LHCN-M2 (cell line): ENCODE data around the gene SUCLA2. TPM values are rescaled to one million over a fixed set of nuclear protein-coding genes. Genes with fewer than 3 reads are reported as not detected.
"Not testable (repeated sequence)": the region's sequence is repeated elsewhere in the genome, so short reads cannot be mapped to it uniquely, and the experiment has no call there.

Experiments
- DNase-seq: peaks from one replicate; pipeline ENCODE4 v3.0.0-alpha.2; 2012; ENCODE audit warnings: low read depth
- total RNA-seq: library from RNA; depleted of rRNA; stranded (reverse); fragments of >200 nt; gene quantifications from 2 replicates; pipeline ENCODE4 v1.2.3, GENCODE V29; 2014

SUCLA2 gene
- total RNA-seq, 1 experiment from 2014 or later, result 63.3 TPM

DNA sequence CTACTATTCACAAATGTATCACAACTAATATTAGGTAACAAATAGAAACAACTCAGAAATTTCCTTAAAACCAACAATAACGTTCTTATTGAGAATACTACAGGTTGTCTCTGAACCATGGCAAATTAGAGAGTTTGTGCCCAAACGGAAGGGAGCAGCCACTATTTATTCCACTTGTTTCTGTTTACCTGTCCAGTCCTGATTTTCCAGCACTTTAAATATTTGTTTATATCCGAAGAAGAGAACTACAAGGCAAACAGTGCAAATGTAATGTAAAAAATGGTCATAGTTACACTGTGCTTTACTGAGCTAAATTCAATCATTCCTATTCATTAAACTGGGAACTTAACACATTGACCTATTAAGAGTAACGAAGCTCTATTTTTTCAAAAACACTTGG lies 9.2 kb downstream of the SUCLA2 start:
- DNase-seq, result no peak

DNA sequence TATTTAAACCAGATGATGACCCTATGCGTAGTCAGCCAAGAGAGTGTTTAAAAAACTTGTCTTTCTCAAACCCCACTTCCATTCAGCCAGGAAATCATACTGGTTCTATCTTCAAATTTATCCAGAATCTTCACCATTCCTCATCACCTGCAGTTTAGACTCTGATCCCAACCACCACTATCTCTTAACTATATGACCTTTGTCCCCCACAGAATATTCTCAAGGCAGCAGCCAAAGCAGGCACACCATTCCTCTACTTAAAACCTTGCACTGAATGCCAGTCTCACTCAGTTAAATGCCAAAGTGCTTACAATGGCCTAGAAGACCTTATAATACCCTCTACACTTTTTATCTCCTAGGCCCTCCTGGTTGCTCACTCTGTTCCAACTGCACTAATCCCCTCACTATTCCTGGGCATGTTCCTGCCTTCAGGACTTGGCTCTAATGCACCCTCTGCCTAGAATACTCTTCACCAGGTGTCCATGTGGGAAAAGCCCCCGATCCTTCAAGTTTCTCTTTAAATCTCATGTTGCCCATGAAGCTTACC lies 10.1 kb downstream of the SUCLA2 start:
- no peak for DNase-seq

DNA sequence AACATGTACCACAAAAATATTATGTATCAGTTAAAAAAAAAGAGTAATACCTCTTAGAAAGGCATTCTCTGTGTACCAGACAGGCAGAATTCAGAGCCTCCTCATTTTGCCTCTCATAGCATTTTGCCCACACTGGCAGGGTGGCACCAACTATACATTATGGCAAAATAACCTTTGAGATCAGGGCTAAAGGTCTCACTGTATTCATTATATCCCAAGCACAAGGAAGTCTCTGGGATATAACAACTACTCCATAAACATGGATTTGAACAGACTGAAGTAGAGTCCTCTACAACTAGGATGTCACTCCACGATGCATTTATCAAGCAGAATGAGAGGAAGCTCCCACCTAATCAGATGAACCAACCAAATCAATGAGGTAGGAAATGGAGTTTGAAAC lies 10.6 kb downstream of the SUCLA2 start:
- DNase-seq, result no peak

DNA sequence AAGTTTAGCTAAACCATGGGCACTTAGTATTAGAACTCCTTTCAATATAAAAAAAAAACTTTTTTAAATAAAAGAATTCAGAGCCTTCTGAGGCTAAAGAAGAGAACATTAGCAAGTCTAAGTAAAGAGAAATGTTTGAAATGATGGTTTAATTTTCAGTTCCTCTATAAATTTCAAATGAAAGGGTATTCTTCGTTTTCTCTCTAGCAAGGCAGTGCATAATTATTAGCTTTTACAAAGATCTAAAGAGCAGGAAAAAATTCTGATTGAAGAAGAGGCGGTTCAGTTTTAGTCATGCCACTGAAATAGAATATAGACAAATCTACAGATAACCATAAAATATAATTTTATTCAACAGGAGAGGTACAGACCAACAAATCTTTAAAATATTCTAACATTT lies 18.0 kb downstream of the SUCLA2 start:
- DNase-seq, result no peak

DNA sequence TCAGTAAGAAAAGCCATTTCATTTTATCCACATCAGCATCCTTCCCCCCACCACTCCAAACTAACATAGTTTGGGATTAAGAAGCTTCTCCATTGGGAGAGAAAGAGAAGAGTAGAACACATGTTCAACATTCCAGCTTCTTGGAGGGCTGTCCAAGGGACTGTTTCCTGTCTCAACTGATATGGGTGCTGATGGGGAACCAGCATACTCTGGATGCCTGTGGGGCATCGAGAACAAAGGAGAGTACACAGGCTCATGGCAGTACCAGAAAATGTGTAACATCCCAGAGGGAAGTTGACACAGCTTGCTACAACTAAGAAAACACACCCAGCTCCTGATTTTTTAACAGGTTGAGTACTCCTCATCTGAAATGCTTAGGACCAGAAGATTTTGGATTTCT lies 24.7 kb downstream of the SUCLA2 start:
- no peak for DNase-seq

DNA sequence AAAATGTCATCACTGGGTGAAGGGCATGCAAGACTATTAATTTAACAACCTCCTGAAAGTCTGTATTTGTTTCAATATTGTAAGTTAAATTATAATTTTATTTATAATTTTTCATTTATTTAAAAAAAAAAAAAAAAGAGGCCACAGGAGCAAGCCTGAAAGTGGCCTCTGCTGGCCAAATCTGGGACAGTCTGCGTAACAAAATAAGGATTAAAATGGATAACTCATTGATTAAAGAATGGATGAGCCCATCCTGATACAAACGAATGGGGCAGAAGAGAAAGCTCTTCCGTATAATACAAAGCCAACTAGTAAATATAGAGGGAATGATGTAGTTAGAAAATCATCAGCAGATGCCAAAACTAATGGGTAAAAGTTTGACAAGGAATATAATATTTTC lies 36.2 kb downstream of the SUCLA2 start:
- DNase-seq, result no peak

DNA sequence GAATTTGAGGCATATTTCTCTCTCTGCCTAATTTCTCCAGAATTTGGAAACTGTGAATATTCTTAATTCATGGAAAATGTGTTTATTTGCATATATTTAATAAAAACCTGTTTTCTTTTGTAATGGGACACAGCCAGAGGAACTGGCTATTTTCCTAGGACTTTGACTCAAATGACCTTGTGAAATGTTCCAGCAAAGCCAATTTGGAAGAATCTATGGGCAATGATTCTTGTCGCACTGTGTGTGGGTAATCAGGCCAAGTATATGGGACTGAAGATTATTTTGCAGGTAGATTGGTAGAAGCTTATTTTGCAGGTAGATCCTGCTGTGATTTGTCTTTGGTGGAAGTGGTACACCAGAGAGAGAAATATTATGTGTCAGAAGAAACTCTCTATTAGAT lies 38.8 kb downstream of the SUCLA2 start:
- no peak for DNase-seq

DNA sequence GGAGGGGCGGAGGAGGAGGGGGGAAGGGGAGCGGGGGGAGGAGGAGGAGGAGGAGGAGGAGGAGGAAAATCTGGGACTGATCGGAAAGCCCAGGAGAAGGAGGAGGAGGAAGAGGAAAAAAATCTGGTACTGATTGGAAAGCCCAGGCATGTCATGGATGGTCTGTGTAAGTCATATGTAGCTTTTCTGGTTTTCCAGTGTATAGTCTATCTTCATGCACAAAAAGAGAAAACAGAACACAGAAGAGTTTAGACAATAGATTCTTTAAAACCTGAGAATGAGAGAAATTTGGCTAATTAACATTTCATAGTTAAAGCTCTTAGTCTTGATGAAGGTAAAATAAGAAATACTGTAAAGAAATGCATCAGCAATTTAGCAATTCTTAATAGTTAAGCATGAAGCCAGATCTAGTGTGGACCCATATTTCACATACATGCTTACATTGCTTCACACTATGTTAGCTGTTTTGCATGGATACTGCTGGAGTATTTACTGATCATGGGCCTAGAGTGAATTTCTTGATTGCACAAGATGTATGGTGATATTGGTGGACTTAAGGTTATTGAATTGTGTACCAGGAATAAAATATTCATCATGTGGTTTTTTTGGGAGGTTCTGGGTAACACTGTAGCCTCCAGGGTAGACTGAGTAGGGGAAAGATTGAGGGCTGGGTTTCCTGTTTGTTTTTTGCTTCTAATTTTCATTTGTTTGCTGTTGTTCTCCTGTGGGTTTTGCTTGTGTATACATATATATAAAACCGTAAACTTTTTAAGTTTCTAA lies 41.4 kb downstream of the SUCLA2 start:
- no peak for DNase-seq

DNA sequence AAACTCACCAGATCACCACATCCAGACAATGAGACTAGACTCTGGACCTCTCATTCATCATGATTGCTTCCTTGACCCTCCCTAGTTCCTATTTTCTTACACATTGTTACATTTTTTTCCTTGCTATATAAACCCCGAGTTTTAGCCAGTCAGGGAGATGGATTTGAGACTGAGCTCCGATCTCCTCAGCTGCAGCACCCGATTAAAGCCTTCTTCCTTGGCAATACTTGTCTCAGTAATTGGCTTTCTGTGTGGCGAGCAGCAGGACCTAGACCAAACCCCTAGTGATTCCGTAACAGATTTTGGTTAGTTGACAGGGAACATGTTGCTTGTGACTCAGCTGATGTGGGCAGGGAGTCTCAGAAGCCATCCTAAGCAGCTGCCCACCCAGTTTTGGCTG lies 44.0 kb downstream of the SUCLA2 start:
- DNase-seq, result no peak

DNA sequence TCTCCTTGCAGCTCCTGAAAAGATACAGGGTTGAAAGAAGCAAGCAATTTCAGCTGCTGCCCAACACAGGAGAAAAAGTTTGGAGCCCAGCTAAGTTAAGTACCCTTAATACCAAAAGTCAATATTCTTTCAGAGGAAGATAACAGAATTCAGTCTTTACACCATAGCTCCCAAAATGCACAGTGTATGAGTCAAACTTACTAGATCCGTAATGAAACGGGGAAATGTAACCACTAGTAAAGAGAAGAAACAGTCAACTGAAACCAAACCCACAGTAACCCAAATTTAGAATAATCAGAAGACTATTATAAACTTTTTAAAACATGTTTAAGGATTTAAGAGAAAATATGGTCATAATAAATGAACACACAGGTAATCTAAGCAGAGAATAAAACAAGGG lies 45.2 kb downstream of the SUCLA2 start:
- no peak for DNase-seq

DNA sequence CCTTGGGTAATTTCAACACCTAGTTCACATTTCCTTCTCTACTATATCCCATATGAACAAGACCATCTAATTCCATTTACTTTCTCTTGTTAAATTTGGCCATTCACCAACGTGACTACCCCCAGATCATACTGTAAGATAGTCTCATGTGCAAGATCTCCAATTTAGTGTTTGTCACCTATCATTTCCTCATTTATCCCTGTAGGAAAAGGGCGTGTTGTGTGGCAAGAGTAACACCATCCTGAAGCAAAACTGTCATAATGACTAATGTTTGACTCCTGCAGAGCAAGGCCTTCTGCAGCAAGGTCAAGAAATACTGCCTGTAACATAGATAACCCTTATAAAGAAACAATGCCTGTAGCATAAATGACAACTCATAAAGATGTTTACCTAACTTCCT lies 51.3 kb downstream of the SUCLA2 start:
- no peak for DNase-seq

DNA sequence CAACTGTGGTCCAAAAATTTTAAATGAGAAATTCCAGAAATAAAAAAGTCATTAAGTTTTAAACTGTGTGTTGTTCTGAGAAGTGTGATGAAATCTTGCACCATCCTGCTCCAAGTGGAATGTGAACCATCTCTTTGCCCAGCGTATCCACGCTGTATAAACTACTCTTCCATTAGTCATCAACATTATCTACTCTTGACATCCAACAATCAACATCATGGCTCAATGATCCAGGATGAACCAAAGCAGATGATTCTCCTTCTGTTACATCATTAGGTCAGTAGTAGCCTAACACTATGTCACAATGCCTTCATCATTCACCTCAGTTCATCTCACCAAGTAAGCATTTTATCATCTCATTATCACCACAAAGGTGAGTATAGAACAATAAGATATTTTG lies 55.3 kb downstream of the SUCLA2 start:
- peak; percentile 40 for DNase-seq

DNA sequence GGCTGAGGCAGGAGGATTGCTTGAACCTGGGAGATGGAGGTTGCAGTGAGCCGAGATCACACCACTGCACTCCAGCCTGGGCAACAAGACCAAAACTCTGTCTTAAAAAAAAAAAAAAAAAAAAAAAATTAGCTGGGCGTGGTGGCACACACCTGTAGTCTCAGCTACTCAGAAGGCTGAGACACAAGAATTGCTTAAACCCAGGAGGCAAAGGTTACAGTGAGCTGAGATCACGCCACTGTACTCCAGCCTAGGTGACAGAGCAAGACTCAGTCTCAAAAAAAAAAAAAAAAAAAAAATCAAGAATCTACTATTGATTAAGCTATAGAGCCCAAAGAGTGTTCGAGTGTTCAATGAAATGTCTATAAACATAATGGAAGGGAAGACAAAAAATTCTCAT lies 55.9 kb downstream of the SUCLA2 start:
- not testable (repeated sequence) for DNase-seq

DNA sequence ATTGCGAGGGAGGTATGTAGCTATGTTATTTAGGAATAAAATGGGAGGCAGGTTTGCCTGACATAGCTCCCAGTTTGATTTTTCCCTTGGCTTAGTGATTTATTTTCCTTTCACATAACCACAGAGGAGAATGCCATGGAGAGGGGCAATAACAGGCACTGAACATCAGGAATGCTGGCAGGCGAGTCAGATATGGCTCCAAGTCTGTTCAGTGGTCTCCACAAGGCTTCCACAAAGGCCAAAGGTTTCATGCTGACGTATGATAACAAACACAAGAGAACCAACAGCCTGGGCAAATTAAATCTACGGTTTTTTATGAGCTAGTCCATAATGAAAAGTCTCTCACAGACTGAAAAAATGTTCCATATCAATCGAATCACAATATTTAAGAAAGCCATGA lies 66.7 kb downstream of the SUCLA2 start:
- DNase-seq, result peak; percentile 49

DNA sequence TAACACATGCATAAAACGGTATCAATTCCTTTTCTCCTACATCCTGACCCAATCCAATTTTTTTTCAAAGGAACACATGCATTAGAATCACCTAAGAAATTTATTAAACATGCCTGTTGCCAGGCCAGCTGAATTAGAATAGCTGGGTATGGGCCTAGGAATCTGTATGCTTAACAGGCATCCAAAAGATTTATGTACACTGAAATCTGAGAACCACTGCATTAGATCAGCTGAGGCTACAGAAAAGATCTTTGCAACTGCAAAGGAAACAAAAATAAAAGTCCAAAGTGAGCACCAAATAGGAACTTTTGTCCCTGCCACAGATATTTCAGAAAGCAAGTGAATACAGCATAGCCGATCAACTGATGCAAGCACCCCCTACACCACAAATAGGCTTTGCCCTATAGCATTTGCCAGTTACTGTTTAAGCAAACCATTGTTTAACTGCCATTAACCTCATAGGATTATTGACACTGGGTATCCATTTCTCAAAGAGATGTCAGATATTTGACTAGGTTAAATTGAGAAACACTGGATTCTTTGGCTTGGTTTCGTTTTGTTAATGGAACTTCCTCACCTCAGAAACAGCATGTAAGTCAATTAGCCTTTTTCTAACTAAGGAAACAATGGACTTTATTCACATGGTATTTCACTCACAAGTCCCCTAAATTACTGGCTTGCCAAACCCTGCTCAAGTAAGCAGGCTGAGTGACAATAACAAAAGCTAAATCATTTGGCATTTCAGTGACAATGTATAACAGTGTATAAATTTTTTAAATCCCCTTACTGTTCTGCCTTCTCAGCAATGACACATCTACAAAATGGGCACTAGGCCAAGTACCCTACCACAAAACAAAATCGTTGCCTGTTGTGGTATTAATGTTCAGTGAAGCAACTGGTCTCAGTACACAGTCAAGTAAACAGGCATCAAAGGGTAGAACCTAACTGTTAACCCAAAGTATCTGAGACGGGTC lies 67.8 kb downstream of the SUCLA2 start:
- DNase-seq, result peak; percentile 83

DNA sequence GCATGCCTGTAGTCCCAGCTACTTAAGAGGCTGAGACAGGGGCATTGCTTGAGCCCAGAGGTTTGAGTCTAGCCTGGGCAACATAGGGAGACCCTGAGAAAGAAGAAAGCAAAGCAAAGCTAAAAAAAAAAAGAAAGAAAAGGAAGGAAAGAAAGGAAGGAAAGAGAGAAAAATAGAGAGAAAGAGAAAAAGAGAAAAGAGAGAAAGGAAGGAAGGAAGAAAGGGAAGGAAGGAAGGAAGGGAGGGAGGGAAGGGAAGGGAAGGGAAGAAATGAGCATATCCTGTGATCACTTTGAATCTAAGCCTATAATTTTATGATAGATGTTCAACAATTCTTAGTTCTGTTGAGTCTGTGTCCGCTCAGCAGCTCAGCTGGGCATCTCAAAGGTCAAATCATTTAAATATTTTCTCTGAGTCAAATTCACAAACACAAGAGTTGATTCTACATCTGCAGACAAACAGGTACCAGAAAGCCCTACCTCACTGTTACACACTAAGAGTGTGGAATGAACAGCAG lies 70.4 kb downstream of the SUCLA2 start:
- DNase-seq, result no peak

DNA sequence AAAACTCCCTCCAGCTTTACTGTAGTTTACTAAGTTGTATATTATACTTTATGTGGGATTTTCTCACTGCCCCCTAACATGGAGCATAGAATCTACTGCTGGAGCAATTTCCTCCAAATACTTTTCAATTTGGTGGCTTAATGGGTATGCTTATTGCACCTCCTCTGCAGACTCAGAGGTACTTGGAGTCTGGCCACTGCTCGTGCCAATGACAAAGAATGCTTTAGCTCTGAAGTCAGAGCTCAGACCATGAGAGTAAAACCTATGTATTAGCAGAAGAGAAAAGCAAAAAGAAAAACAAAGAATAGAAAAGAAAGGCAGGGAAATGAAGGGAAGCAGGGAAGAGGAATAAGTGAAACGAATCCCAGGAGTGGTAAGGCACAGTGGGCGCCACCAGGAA lies 71.9 kb downstream of the SUCLA2 start:
- no peak for DNase-seq

DNA sequence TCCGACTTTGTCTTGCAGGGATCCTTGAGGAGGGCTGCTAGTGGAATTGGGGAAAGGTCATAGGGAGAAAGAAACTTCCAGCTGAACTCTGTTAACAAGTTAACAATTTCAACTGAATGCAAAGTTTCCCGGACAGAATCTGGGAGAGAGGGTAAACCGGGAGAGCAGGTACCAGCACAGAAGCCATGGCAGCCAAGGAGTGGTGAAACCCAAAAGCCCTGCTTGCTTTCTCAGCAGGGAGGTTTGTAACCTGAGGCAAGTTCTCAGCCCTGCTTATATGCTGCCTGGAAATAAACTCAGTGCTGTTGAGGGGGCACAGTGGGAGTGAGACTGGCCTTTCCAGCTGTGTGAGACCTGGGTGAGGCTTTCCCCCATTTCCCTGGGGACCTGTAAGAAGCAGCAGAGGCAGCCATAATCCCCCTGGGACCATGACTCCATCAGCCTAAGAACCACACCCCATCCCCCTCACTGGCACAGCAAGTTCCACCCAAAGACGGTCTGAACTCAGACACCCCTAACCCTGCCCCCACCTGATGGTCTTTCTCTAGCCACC lies 84.0 kb downstream of the SUCLA2 start:
- DNase-seq, result no peak

DNA sequence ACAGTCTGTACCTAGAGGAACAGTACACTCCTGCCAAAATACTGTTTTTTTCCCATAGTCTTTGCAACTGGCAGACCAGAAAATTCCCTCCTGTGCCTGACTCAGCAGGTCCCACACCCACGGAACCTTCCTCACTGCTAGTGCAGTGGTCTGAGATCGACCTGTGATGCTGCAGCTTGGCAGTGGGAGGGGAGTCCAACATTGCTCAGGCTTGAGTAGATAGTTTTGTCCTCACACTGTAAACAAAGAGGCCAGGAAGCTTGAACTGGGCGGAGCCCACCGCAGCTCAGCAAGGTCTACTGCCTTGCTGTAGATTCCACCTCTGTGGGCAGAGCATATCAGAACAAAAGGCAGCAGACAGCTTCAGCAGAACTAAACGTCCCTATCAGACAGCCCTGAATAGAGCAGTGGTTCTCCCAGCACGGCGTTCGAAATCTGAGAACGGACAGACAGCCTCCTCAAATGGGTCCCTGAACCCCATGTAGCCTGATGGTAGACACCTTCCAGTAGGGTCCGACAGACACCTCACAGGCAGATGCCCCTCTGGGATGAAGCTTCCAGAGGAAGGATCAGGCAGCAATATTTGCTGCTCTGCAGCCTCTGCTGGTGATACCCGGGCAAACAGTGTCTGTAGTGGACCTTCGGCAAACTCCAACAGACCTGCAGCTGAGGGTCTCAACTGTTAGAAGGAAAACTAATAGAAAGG lies 92.7 kb downstream of the SUCLA2 start:
- DNase-seq, result no peak

DNA sequence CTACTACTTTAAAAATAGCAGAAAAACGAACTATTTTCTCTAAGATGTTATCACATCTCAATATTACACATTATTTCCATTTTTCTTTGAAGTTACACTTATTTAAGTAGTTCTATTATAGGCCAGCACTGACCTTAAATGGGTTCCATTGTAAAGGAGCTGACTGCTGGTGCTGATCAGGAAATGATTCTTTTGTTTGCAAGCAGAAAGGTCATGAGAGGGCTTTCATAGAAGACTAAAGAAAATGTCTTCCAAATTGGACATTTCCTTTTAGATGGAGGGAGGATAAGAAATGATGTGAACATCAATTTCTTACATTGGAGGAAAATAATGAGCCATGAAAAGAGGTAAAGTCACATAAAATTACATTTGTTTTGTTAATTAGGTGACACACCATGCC lies 96.2 kb downstream of the SUCLA2 start:
- DNase-seq, result no peak

DNA sequence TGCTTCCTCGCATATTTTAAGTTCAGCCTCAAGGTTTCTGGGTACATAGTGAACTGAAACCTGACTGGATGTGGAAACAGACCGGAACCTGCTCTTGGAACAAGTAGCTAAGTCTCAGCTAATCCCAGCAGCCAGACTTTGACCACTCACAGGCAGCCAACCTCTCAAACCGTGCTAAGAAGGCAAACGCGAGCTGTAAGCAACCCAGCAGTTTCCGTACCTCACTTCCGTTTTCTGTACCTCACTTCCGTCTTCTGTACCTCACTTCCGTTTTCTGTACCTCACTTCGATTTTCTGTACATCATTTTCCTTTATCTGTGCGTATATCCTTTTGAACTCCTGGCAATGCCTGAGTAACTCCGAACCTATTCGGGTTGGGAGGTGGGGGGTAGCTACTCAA lies 96.8 kb downstream of the SUCLA2 start:
- DNase-seq, result no peak
